Activated CD4-positive, alpha-beta T cell treated with anti-CD3 and anti-CD28 coated beads, Interleukin-2, amount 10 ng/mL, durations not matched to agents 7 days and 5 days (primary cell): ENCODE results near the gene ZCCHC14. TPM values are rescaled to one million over a fixed set of nuclear protein-coding genes. Genes with fewer than 3 reads are reported as not detected.
"Not testable (repeated sequence)": the region's sequence is repeated elsewhere in the genome, so short reads cannot be mapped to it uniquely, and the experiment has no call there.

ENCODE experiments used
- CTCF ChIA-PET: fragments of 350-600 bp; sonication (Branson Sonifier 250); formaldehyde crosslinking; loops from one replicate; lab custom pipeline; 2021; ENCODE audit warnings: antibody characterized with exemption; lab: Charles Lee
- POLR2A ChIA-PET: fragments of 350-600 bp; sonication (Branson Sonifier 250); formaldehyde crosslinking; loops from one replicate; lab custom pipeline; 2021; ENCODE audit warnings: antibody characterized with exemption; lab: Charles Lee
- DNase-seq: peaks from one replicate; pipeline ENCODE4 v3.0.0-alpha.2; 2020
- H3K27ac Mint-ChIP-seq: one replicate; pipeline ENCODE4 v1.8.0; 2021; ENCODE audit warnings: mild to moderate bottlenecking, moderate library complexity, mixed read lengths
- H3K27me3 Mint-ChIP-seq: one replicate; pipeline ENCODE4 v1.8.0; 2021; ENCODE audit warnings: mixed read lengths
- H3K36me3 Mint-ChIP-seq: one replicate; pipeline ENCODE4 v1.8.0; 2021; ENCODE audit warnings: low read depth, mixed read lengths
- H3K4me1 Mint-ChIP-seq: one replicate; pipeline ENCODE4 v1.8.0; 2021; ENCODE audit warnings: mixed read lengths
- H3K4me3 Mint-ChIP-seq: one replicate; pipeline ENCODE4 v1.8.0; 2021; ENCODE audit warnings: mild to moderate bottlenecking, moderate library complexity, mixed read lengths
- H3K9me3 Mint-ChIP-seq: one replicate; pipeline ENCODE4 v1.8.0; 2021; ENCODE audit warnings: mixed read lengths
- total RNA-seq, 2 experiments: library from RNA; stranded (reverse); gene quantifications; one replicate each; pipeline ENCODE4 v1.2.3, GENCODE V29; 2021

Gene ZCCHC14
- total RNA-seq, 2 experiments from 2014 or later: 7.6 to 7.9 TPM

DNA sequence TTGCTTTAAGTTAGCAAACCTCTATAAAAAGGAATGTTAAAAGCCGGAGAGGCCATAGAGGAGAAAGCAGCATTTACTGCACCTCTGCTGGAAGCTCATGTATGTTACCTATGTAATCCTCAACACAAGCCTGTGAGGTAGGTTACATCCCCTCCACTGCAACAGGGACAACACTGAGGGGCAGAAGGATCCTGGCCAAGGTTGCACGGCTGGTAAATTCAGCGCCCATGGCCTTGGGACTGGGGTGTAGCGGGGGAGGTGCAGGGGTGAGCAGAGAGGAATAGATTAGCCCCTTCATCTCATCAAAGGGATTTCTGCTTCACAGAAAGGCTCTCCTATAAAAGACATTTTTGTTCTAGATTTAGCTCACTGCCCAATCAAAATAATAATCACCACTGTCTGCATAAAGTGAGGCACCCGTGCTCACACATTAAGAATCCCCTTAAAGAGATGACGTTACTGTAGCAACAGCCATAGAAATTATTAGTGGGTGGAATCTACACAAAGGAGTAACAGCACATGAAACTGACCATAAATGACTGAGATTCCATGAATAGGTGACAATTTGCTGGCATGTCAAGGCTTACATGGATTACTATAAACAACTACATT, 3.3 kb downstream of the ZCCHC14 start:
- no peaks in the 10 kb centered on the region for H3K36me3 Mint-ChIP-seq
- H3K4me1 Mint-ChIP-seq: peaks cover 66% of the 10 kb centered on the region
- peaks cover 13% of the 10 kb centered on the region for H3K27me3 Mint-ChIP-seq
- no peaks in the 10 kb centered on the region for H3K9me3 Mint-ChIP-seq
- peak overlapping the region; percentile 85 for H3K27ac Mint-ChIP-seq
- ChIA-PET CTCF (no interaction called here), POLR2A (no interaction called here)
- peak overlapping the region; percentile 74 for H3K4me3 Mint-ChIP-seq
- DNase-seq: no peak

GRCh38 chr16:87488960-87489359, 3.9 kb downstream of the ZCCHC14 start:
- Mint-ChIP-seq H3K4me3 (peak overlapping the region; percentile 26), H3K27me3 (peaks cover 11% of the 10 kb centered on the region), H3K4me1 (peaks cover 66% of the 10 kb centered on the region)
- CTCF ChIA-PET, POLR2A ChIA-PET, H3K36me3 Mint-ChIP-seq, H3K27ac Mint-ChIP-seq, DNase-seq, H3K9me3 Mint-ChIP-seq: not testable (repeated sequence)

GRCh38 chr16:87487361-87487924, 5.4 kb downstream of the ZCCHC14 start:
- CTCF ChIA-PET: no interaction called here
- H3K9me3 Mint-ChIP-seq: no peaks in the 10 kb centered on the region
- DNase-seq: no peak
- no peaks in the 10 kb centered on the region for H3K36me3 Mint-ChIP-seq
- H3K4me1 Mint-ChIP-seq: peaks cover 61% of the 10 kb centered on the region
- peaks cover 11% of the 10 kb centered on the region for H3K27me3 Mint-ChIP-seq
- peak overlapping the region; percentile 2 for H3K27ac Mint-ChIP-seq
- POLR2A ChIA-PET: no interaction called here
- H3K4me3 Mint-ChIP-seq: no peak overlapping the region

- CTCF ChIA-PET: interaction anchor here (0.6 kb wide), 1 partner anchor 14 kb away, joined by 4 read pairs; no protein-coding TSS in a partner anchor
- H3K27ac Mint-ChIP-seq: no peak overlapping the region
- DNase-seq: no peak
- peaks cover 61% of the 10 kb centered on the region for H3K4me1 Mint-ChIP-seq
- no peaks in the 10 kb centered on the region for H3K36me3 Mint-ChIP-seq
- no peaks in the 10 kb centered on the region for H3K9me3 Mint-ChIP-seq
- POLR2A ChIA-PET: no interaction called here
- no peak overlapping the region for H3K4me3 Mint-ChIP-seq
- H3K27me3 Mint-ChIP-seq: peaks cover 11% of the 10 kb centered on the region
Measured at GRCh38 chr16:87486713-87487247, 6.0 kb downstream of the ZCCHC14 start.

DNA sequence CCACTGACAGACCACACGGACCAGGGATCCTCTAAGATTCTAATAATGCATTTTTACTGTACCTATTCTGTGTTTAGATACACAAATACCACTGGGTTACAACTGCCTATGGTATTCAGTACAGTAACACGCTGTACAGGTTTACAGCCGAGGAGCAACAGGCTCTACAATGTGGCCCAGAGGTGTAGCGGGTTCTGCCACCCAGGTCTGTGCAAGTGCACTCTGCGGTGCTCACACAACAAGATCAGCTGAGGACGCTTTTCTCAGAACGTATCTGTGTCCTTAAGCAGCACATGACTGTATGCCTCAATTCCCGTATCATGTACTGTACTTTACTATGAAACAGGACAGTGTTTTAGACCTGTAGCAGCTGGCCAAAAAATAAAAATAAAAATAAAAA, 6.5 kb downstream of the ZCCHC14 start:
- Mint-ChIP-seq H3K4me3 (no peak overlapping the region), H3K36me3 (no peaks in the 10 kb centered on the region), H3K9me3 (no peaks in the 10 kb centered on the region), H3K27me3 (peaks cover 11% of the 10 kb centered on the region), H3K4me1 (peaks cover 59% of the 10 kb centered on the region), H3K27ac (no peak overlapping the region)
- CTCF ChIA-PET: interaction anchor here (0.6 kb wide), 1 partner anchor 13 kb away, joined by 4 read pairs; no protein-coding TSS in a partner anchor
- POLR2A ChIA-PET: no interaction called here
- DNase-seq: no peak

- H3K27me3 Mint-ChIP-seq: peaks cover 11% of the 10 kb centered on the region
- CTCF ChIA-PET, H3K4me3 Mint-ChIP-seq, H3K36me3 Mint-ChIP-seq, DNase-seq, H3K9me3 Mint-ChIP-seq, POLR2A ChIA-PET: not testable (repeated sequence)
- H3K27ac Mint-ChIP-seq: peak overlapping the region; percentile 38
- H3K4me1 Mint-ChIP-seq: peaks cover 55% of the 10 kb centered on the region
Measured at GRCh38 chr16:87485792-87486191, 7.0 kb downstream of the ZCCHC14 start.

GRCh38 chr16:87484487-87485331, 8.1 kb downstream of the ZCCHC14 start:
- H3K36me3 Mint-ChIP-seq: no peaks in the 10 kb centered on the region
- H3K27ac Mint-ChIP-seq: no peak overlapping the region
- H3K27me3 Mint-ChIP-seq: peaks cover 2% of the 10 kb centered on the region
- peaks cover 46% of the 10 kb centered on the region for H3K4me1 Mint-ChIP-seq
- ChIA-PET CTCF (no interaction called here), POLR2A (no interaction called here)
- no peak overlapping the region for H3K4me3 Mint-ChIP-seq
- no peaks in the 10 kb centered on the region for H3K9me3 Mint-ChIP-seq
- no peak for DNase-seq

DNA sequence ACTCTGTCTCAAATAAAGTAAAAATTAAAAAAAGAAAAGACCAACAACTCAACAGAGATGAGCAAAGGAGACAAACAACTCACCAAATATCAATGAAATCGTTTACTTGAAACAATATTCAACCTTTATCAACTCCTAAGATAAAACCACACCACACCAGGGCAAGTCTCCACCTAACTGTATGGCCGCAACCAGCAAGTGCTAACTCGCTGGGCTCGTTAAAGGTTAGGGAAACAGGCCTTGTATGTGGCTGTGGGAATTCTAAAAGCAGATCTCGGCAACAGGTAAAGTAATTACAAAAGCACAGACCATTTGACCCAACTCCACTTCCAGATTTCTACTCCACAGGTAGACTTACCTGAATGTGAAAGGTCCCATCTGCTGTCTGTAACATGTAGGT, 9.3 kb downstream of the ZCCHC14 start:
- ChIA-PET POLR2A (no interaction called here), CTCF (no interaction called here)
- H3K36me3 Mint-ChIP-seq: no peaks in the 10 kb centered on the region
- no peaks in the 10 kb centered on the region for H3K9me3 Mint-ChIP-seq
- H3K4me1 Mint-ChIP-seq: peaks cover 35% of the 10 kb centered on the region
- H3K27ac Mint-ChIP-seq: no peak overlapping the region
- H3K4me3 Mint-ChIP-seq: no peak overlapping the region
- DNase-seq: no peak
- H3K27me3 Mint-ChIP-seq: no peaks in the 10 kb centered on the region

- H3K4me1 Mint-ChIP-seq: peaks cover 33% of the 10 kb centered on the region
- H3K27me3 Mint-ChIP-seq, POLR2A ChIA-PET, CTCF ChIA-PET, DNase-seq, H3K27ac Mint-ChIP-seq, H3K36me3 Mint-ChIP-seq, H3K4me3 Mint-ChIP-seq, H3K9me3 Mint-ChIP-seq: not testable (repeated sequence)
Measured at GRCh38 chr16:87482670-87483069, 10.2 kb downstream of the ZCCHC14 start.

GRCh38 chr16:87482266-87482665, 10.6 kb downstream of the ZCCHC14 start:
- POLR2A ChIA-PET: no interaction called here
- CTCF ChIA-PET: interaction anchor here (0.6 kb wide), 1 partner anchor 22 kb away, joined by 3 read pairs; no protein-coding TSS in a partner anchor
- DNase-seq: no peak
- H3K36me3 Mint-ChIP-seq: no peaks in the 10 kb centered on the region
- no peaks in the 10 kb centered on the region for H3K9me3 Mint-ChIP-seq
- no peaks in the 10 kb centered on the region for H3K27me3 Mint-ChIP-seq
- no peak overlapping the region for H3K4me3 Mint-ChIP-seq
- peaks cover 29% of the 10 kb centered on the region for H3K4me1 Mint-ChIP-seq
- no peak overlapping the region for H3K27ac Mint-ChIP-seq

- H3K27ac Mint-ChIP-seq, H3K4me3 Mint-ChIP-seq, H3K27me3 Mint-ChIP-seq, H3K36me3 Mint-ChIP-seq, H3K9me3 Mint-ChIP-seq, DNase-seq, POLR2A ChIA-PET: not testable (repeated sequence)
- peaks cover 25% of the 10 kb centered on the region for H3K4me1 Mint-ChIP-seq
- CTCF ChIA-PET: interaction anchor here (0.6 kb wide), 1 partner anchor 21 kb away, joined by 3 read pairs; no protein-coding TSS in a partner anchor
Measured at GRCh38 chr16:87481711-87482110, 11.1 kb downstream of the ZCCHC14 start.

- POLR2A ChIA-PET, H3K9me3 Mint-ChIP-seq, DNase-seq, CTCF ChIA-PET, H3K27ac Mint-ChIP-seq, H3K4me3 Mint-ChIP-seq, H3K27me3 Mint-ChIP-seq, H3K4me1 Mint-ChIP-seq, H3K36me3 Mint-ChIP-seq: not testable (repeated sequence)
Measured at GRCh38 chr16:87477209-87477981, 15.4 kb downstream of the ZCCHC14 start.
